Activated CD4-positive, CD25-positive, alpha-beta regulatory T cell treated with anti-CD3 and anti-CD28 coated beads, Interleukin-2, amount 50 U/mL, for 16 hours (primary cell): ENCODE results near the gene WDR27.
"Not testable (repeated sequence)": the region's sequence is repeated elsewhere in the genome, so short reads cannot be mapped to it uniquely, and the experiment has no call there.

Experiments
- DNase-seq: peaks from one replicate; pipeline ENCODE4 v3.0.0-alpha.2; 2020; ENCODE audit warnings: low read depth, low spot score

Gene WDR27

DNA sequence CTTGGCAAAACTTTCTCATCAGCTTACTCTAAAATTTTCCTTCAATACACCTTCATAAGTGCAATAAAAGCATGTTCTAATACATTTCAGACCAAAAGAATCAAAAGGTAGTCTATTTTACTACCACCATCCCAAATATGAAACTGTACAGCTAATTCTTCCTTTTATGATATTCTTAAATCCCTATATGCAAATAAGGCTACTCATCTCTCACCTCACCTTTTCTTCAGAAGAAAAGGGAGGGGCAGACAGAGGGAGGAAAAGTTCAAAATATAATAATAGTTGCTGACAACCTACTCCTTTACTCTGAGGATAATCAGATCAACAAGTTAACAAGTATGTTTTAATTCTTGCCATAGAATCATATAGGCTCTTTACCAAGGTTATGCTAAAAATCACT, 7.5 kb upstream of the WDR27 start:
- no peak for DNase-seq

DNA sequence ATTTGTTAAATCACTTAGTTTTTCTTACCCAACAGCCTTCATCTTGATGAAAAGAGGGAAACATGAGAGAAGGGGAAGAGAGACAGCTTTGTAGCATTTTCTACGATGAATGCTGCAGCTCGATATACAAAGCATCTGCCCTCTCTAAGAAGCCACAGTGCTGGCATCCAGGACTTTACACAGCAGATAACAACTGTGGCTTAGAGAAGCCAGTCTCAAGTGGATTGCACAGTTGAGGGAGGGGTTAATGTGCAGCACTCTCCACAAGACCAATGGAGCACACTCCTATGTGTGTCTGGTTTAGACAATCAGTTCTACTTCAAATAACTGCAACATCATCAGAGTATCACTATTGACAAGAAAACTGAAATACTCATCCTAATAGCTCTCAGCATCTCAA, 5.9 kb upstream of the WDR27 start:
- DNase-seq, result no peak

DNA sequence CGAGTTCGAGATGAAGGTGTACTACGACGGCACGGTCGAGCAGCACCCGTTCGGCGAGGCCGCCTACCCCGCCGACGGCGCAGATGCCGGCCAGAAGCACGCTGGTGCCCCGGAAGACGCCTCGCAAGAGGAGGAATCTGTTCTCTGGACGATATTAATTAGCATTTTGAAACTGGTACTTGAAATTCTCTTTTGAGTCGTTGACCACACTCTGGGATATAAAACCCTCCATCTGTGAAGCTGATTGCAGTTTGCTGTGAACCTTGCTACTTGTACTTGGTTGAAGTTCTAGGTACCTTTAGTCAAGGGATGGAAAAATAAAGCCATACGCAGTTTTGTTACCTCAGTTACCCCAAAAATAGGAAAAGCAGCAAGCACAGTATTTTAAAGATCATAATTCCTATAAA, 1.0 kb upstream of the WDR27 start:
- DNase-seq, result no peak

DNA sequence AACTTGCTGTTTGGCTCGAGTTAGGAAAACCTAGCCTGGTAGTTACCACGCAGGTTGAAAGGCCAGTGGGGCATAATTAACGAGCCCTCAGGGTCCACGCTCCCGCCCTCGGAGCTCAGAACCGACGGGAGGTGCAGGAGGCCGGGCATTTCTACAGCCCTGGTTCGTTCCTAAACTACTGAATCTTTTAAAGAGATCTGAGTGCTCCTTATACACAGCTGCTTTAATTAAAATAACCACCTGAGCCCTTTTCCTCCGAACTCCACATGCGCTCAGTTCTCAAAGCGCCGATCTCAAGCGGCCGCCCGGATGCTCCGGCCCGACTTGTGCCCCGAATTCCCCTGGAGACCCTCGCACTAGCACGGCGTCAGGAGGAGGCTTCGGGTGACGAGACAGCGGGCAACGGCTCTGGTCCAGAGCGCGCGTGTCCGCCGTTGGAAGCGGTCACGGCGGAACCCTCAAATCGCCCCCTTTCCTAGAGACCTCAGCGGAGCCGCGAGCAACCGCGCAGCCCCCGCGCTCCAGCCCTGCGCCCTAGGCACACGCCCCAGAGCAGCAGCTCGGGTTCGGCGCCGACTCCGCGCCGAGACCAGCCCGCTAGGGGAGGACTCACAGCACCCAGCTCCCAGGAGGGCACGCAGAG, 397 bp downstream of the WDR27 start:
- DNase-seq, result no peak

DNA sequence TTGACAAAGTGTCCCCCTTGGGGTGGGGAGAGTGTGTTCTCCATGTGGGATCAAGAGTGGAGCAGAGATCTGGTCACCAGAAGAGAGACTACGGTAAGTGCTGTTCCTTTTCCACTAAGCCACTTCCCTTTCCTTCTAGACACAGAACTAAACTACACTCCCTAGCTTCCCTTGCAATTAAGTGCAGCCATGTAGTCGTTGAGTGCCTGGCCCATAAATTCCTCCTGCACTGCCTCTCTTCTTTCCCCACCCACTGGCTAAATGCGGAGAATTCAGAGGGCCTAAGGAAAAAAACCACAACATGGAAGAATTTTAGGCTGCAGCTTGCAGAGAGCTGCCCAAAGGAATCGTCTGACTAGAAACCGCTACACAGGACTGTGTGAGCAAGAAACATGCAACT, 1.5 kb downstream of the WDR27 start:
- DNase-seq, result no peak

DNA sequence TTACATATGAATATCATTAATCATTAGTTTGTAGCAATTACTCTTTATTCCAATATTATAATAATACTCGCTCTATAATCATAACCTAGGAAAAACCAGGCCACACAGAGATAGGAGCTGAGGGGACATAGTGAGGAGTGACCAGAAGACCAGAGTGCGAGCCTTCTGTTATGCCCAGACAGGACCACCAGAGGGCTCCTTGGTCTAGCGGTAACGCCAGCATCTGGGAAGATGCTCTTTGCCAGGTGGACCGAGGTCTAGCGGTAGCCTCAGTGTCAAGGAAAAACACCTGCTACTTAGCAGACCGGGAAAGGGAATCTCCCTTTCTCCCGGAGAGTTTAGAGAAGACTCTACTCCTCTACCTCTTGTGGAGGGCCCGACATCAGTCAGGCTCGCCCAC, 4.7 kb downstream of the WDR27 start:
- not testable (repeated sequence) for DNase-seq

DNA sequence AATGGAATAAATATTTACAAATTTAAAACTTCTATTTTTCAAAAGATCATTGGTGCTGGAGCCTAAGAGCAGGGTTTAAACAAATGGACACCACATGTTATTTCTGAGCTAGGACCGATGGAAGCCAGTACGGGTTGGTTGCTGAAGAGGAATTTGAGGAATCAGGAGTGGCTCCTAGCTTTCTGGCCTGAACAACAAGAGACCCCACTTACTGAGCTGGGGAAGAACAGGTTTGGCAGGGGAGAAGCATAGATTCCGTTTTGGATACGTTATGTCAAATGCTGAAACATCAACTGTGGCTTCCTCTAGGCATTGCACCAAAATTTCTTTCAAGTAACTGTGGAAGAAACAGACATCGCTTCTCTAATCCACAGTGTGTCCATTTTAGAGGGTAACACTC, 6.7 kb downstream of the WDR27 start:
- no peak for DNase-seq

DNA sequence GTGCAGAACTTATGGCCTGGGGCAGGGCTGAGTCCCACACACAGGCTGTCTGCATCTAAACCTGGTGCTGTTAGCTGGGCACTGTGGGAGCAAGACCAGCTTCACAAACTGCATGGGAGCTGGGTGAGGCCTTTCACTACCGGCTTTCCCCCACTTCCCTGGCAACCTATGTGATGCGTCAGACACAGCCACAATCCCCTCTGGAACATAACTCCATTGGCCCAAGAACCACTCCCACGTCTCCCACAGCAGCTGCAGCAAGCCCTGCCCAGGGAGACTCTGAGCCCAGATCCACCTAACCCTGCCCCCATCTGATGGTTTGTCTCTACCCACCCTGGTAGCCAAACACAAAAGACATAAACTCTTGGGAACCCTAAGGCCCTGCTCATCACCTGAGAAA, 9.3 kb downstream of the WDR27 start:
- DNase-seq, result no peak

DNA sequence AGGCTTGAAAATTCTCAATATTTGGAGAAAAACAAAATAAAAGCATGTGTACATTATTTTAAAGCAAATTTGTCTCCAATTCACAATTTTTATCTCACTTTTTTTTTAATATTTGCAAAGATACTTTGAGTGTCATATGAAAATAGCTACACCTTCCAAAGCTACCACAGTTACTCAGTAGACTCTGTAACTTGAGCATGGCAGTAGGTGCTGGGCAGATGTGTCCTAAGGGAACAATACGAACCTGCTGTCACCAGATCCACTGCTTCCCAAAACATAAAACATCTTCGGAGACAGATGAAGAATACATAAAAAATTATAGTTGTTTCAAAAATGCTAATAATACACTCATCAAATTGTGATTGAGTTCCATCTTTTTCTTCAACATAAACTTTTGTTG, 10.6 kb downstream of the WDR27 start:
- DNase-seq, result no peak

DNA sequence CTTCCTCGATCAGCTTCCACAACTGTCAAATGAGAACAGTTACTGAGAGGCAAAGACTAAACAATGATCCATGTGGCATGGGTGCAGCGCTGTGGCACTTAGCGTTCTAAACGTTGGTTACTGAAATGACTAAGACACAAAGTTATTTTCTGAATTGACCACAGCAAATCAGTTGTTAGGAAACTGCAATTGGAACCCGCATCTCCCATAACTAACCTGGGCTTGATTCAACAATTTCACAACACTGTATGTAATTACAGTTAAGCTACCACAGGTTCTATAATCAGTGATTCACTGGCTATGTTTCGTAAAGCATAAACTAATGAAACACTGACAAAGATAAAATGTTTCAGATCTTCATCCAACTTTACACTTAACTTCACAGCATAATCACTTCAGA, 12.5 kb downstream of the WDR27 start:
- no peak for DNase-seq

DNA sequence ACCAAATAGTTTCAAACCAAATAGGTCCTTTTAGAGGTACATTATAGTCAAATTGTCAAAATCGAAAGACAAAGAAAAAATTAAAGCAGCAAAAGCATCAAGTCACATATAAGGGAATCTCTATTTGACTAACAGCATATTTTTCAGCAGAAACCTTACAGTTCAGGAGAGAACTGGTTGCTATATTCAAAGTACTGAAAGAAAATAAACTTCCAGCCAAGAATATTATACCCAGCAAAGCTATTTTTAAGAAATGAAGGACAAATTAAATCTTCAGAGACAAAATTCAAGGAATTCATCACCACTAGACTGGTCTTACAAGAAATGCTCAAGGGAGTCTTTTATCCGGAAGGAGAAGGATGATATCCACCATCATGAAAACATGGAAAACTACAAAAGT, 16.0 kb downstream of the WDR27 start:
- DNase-seq, result no peak

DNA sequence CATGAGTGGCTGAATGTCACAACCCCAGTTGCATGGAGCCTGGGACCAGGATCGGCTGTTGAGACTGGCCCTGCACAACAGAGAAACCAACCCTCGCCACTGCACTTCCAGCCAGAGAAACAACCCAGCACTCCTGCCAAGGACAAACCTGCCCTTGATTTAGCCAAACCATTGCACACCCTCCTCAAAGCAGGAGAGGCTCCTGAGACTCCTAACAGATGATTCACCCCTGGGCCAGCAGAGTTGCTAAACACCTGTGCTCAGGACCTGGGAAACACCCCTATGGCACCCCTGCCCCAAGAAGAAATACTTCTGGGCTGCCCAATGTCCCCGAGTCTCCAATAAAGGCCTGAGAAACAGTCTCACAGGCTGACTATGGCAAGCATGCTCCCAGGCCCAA, 17.8 kb downstream of the WDR27 start:
- DNase-seq, result no peak

DNA sequence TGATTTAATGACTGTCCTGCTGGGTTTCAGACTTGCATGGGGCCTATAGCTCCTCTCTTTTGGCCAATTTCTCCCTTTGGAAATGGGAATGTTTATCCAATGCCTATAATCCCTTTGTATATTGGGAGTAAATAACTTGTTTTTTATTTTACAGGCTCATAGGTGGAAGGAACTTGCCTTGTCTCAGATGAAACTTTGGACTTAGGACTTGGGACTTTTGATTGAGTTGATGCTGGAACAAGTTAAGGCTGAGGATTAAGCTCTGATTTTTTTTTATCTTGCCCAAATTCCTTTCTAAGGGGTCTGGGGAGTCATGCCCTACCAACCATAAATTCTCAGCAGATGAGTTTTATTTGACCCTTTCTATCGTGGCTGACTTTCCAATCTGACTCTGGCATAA, 23.5 kb downstream of the WDR27 start:
- no peak for DNase-seq

DNA sequence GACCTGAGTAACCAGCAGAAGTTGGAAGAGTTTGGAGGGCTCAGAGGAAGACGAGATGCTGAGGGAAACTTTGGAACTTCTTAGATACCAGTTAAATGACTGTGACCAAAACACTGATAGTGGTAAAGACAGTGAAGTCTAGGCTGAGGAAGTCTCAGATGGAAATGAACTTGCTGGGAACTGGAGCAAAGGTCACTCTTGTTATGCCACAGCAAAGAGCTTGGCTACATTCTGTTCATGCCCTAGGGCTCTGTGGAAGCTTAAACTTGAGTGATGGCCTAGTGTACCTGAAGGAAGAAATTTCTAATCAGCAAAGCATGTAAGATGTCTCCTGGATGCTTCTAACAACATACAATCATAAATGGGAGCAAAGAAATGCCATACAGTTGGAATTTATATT, 24.7 kb downstream of the WDR27 start:
- DNase-seq, result no peak

DNA sequence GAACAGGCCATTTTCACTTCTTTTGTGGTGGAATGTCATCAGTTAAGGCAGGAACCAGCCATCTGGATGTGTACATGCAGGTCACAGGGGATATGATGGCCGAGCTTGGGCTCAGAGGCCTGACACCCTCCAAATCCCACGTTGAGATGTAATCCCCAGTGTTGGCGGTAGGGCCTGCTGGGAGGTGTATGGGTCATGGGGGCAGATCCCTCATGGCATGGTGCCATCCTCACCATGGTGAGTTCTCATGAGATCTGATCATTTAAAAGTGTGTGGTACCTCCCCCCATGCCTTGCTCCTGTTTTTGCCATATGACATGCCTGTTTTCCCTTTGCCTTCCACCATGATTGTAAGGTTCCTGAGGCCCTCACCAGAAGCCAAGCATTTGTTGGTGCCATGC, 26.8 kb downstream of the WDR27 start:
- DNase-seq, result no peak

DNA sequence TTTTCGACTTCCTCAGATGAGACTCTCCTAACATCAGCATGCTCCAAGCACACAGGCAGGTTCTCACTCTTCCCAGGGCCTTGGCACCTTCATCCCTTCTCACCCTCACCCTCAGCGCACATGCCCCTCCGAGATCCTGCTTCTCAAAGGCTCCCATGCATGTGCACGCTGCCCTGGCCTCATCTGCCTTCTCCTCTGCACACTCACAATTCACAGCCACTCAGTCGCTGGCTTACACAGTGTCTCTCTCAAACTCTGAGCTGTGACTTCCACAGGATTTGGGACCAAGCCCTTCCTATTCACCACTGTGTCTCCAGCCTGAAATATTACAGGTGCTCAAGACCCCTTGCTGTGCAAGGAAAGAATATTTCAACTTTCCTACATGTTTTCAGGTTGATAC, 30.3 kb downstream of the WDR27 start:
- no peak for DNase-seq

DNA sequence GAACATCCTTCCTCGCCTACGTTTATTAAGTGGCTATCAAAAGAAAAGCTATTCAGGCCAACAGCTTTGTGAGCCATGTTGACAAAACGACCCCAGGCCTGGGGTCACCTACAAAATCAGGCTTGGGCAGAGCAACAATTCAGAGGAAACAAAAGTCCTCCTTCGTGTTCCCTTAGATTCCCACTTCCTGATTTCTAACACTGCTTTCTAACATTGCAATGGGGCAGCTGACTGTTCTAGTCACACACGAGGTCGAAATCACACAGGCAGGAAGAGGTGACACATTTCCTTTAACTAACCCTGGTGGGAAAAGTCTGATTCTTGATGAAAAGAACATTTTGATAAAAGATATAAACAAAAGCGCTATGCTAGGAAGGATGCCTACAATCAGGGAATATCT, 31.9 kb downstream of the WDR27 start:
- no peak for DNase-seq

DNA sequence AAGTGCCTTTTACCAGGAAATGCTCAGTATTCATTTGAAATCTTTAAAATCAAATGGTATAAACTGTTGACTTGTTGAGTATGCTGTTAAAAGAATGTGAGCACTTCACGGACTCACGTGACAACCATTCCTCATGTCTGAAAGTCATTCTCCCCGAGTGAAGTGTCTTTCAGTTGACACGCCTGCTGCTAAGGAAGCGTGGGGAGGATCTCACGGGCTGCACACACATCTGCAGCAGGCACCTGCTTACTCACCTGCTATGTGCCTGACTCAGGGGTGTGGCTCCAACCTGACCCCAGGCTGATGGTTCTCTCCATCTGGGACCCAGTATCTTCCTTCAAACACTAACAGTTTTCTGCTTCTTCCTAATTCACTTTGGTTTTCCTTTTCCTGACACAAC, 32.7 kb downstream of the WDR27 start:
- no peak for DNase-seq

DNA sequence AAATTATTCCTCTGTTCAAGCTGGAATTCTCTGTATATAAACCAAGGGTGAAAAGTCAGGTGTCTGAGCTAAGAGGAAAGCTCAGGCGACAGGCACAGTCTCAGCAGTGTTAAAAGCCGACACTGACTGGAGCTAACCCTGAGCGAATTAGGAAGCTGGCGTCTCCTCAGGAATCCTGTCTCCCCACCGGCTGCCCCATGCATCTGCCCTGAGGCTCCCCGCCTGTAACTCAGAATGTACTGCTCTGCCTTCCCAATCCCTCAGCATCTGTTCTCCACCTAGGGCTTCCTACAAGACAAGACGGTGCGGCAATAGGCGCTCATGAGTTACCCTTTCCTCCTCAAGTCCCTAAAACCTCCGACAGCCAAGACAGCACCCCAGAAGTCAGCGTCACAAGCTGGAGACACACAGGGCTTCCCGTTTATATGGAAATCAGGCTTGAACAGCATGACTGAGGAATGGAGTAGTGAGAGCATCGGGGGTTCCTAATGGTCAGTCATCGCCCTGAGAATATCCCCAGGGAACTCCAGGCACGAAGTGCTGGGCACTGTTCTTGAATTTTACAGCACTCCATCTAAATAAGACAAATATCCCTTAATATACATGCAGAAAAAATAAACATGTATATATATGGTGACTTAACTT, 33.5 kb downstream of the WDR27 start:
- DNase-seq, result no peak

DNA sequence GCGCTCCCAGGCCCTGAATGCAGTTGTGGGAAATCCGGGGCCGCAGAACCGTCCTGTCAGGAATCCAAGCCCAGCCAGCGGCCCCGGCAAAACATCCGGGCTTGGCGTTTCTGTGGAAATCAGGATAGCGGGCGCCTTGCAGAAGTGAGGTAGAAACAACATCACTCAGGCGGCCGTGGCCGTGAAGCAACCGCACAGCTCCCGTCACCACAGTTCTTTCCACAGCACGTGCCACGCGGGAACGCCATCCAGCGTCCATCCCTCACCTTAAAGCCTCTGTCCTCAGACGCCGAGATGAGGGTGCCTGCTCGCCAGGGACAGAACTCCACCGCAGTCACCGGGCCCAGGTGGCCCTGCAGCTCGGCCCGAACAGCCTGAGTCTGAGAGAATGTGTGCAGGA, 34.1 kb downstream of the WDR27 start:
- no peak for DNase-seq

DNA sequence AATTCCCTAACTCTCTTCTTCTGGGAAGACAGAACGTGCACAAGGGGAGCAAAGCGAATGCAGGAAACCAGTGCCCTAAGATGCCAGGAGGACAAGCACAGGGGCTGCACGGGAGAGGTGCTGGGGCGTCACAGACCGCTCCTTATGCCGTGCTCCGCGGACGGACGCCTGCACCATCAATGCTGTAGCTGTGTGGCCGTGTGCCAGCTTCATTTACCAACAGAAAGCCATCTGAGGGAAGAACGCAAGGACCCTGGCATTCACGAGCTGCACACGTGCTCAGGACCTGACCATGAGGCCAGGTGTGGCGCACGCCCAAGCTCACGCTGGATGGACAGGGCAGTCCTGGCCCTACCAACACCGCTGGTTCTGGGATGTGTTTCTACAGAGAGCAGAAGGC, 35.4 kb downstream of the WDR27 start:
- no peak for DNase-seq

DNA sequence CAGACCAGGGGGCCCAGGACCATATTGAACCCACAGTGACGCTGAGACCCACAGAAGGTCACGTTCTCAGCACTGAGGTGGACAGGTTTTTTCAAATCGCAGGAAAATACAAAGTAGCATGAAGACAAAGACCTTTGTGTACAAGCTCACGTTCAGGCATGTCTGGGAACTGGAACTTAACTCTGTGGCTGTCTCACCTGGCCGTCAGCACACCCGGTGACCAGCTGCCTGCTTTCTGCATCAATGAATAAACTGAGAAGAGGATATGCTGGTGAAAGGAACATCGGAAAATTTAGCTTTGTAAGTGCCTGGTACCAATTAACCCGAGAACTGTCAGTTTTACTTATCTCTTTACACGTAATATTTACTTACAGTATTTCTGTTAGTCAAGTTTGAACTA, 36.5 kb downstream of the WDR27 start:
- DNase-seq, result no peak

DNA sequence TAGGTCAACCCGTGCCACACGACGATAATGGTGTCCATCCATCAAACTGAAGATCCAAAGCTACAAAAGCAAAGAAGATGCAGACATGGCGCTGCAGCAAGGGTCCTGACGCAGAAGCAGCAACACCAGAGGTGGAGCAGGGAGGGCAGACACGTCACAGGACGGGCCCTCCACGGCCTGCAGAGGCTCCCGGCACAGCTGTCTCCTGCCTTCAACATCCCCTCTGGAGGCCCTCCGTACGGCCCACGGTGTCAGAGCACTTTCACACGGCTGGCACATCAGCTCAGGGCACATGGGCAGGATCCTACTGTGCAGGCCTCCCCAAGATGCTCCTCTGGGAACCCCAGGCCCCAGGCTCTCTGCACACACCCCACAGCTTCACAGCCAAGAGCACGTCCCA, 37.6 kb downstream of the WDR27 start:
- no peak for DNase-seq

DNA sequence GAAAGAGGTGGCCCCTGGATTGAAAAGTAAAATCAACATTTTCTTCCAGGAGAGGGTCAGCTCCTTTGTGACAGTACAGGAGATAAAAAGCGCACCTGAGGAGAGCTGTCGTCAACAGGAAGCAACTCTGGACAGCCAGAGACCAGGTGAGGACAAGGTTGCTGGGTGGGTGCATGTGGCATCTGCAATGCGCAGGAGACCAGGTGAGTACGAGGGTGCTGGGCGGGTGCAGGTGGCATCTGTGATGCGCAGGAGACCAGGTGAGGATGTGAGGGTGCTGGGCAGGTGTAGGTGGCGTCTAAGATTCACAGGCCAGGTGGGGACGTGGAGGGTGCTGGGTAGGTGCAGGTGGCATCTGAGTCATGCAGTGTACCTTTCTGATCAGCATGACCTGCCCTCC, 38.4 kb downstream of the WDR27 start:
- no peak for DNase-seq
